NCI-H1105 treated with DMSO at 0.1 percent for 48 hours (cell line): Measurements from ENCODE around the gene CYP46A1.
"Not testable (repeated sequence)": the region's sequence is repeated elsewhere in the genome, so short reads cannot be mapped to it uniquely, and the experiment has no call there.

Experiments
- DNase-seq: peaks from one replicate; lab custom pipeline; 2025; lab: John Stamatoyannopoulos, UW

CYP46A1 gene

GRCh38 chr14:99657645-99658155, 26.4 kb upstream of the CYP46A1 start:
- no peak for DNase-seq

GRCh38 chr14:99658218-99658845, 25.8 kb upstream of the CYP46A1 start:
- DNase-seq: no peak

GRCh38 chr14:99659333-99659741, 24.8 kb upstream of the CYP46A1 start:
- peak; percentile 11 for DNase-seq

GRCh38 chr14:99660006-99660566, 24.0 kb upstream of the CYP46A1 start:
- peak; percentile 14 for DNase-seq

GRCh38 chr14:99660794-99661193, 23.3 kb upstream of the CYP46A1 start:
- DNase-seq: no peak

GRCh38 chr14:99661206-99661605, 22.9 kb upstream of the CYP46A1 start:
- not testable (repeated sequence) for DNase-seq

GRCh38 chr14:99662846-99663245, 21.3 kb upstream of the CYP46A1 start:
- DNase-seq: no peak

GRCh38 chr14:99663386-99664057, 20.6 kb upstream of the CYP46A1 start:
- no peak for DNase-seq

GRCh38 chr14:99664058-99664936, 19.8 kb upstream of the CYP46A1 start:
- no peak for DNase-seq

GRCh38 chr14:99664937-99665273, 19.2 kb upstream of the CYP46A1 start:
- no peak for DNase-seq

- DNase-seq: no peak
Measured at GRCh38 chr14:99666533-99666932, 17.6 kb upstream of the CYP46A1 start.

GRCh38 chr14:99667045-99667444, 17.1 kb upstream of the CYP46A1 start:
- DNase-seq: no peak

GRCh38 chr14:99667821-99668220, 16.3 kb upstream of the CYP46A1 start:
- DNase-seq: no peak

- DNase-seq: no peak
Measured at GRCh38 chr14:99668307-99669295, 15.5 kb upstream of the CYP46A1 start.

- no peak for DNase-seq
Measured at GRCh38 chr14:99670361-99671234, 13.5 kb upstream of the CYP46A1 start.

GRCh38 chr14:99671235-99672224, 12.6 kb upstream of the CYP46A1 start:
- DNase-seq: no peak

GRCh38 chr14:99672506-99673304, 11.4 kb upstream of the CYP46A1 start:
- DNase-seq: no peak
